DOHH2 (cell line): ENCODE data around the gene FZD8.

Experiments
- EZH2phosphoT487 ChIP-seq: fragments of 200-600 bp; sonication (generic); IDR thresholded peaks from 2 replicates; pipeline ENCODE4 v1.6.1; 2017; ENCODE audit warnings: borderline replicate concordance, mild to moderate bottlenecking, antibody characterized with exemption, low read length, moderate library complexity, mixed read lengths
- TF ChIP-seq, protein P1 (sequence below): fragments of 200-600 bp; sonication (generic); IDR thresholded peaks from one replicate; pipeline ENCODE4 v1.5.1; 2014; ENCODE audit warnings: antibody characterized with exemption, mild to moderate bottlenecking, low read depth, low read length; ENCODE audit not compliant: poor library complexity, severe bottlenecking

DNA sequence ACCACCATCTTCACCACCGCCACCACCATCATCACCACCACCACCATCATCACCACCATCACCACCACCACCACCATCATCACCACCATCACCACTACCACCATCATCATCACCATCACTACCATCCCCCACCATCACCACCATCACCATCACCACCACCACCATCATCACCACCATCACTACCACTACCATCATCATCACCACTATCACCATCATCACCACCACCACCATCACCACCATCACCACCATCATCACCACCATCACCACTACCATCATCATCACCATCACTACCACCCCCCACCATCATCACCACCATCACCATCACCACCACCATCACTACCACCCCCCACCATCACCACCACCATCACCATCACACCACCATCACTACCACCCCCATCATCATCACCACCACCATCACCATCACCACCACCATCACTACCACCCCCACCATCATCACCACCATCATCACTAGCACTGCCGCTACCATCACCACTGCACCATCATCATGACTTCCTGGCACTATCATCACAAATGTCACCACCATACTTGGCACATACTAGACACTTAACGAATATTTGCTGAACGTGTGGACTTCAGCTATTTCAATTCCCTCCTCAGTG, 25.3 kb upstream of the FZD8 start:
- TF ChIP-seq, protein P1, sequence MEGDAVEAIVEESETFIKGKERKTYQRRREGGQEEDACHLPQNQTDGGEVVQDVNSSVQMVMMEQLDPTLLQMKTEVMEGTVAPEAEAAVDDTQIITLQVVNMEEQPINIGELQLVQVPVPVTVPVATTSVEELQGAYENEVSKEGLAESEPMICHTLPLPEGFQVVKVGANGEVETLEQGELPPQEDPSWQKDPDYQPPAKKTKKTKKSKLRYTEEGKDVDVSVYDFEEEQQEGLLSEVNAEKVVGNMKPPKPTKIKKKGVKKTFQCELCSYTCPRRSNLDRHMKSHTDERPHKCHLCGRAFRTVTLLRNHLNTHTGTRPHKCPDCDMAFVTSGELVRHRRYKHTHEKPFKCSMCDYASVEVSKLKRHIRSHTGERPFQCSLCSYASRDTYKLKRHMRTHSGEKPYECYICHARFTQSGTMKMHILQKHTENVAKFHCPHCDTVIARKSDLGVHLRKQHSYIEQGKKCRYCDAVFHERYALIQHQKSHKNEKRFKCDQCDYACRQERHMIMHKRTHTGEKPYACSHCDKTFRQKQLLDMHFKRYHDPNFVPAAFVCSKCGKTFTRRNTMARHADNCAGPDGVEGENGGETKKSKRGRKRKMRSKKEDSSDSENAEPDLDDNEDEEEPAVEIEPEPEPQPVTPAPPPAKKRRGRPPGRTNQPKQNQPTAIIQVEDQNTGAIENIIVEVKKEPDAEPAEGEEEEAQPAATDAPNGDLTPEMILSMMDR = no peak
- TF ChIP-seq EZH2phosphoT487 = no peak
